Activated CD8-positive, alpha-beta memory T cell treated with anti-CD3 and anti-CD28 coated beads for 24 hours (primary cell): ENCODE measurements around the gene RPL38.

Source experiments
- DNase-seq: peaks from one replicate; pipeline ENCODE4 v3.0.0-alpha.2; 2020

Gene RPL38

GRCh38 chr17:74252211-74252610, 48.7 kb downstream of the RPL38 start:
- no peak for DNase-seq

DNA sequence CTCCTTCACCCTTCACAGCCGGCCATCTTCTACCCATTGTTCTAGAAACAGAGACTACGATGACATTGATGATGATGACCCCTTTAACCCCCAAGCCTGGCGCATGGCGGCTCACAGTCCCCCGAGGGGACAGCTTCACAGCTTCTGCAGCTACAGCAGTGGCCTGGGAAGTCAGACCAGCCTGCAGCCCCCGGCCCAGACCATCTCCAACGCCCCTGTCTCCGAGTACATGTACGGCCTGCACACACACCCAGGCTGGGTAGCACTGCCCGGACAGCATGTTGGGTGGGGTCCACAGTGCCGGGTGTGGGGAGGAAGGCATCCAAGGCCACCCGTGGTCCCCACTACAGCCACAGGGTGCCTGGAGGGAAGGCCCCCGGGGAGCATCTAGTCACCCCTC, 49.6 kb downstream of the RPL38 start:
- DNase-seq, result no peak

- DNase-seq, result no peak
Measured at GRCh38 chr17:74257311-74257710, 53.8 kb downstream of the RPL38 start.

DNA sequence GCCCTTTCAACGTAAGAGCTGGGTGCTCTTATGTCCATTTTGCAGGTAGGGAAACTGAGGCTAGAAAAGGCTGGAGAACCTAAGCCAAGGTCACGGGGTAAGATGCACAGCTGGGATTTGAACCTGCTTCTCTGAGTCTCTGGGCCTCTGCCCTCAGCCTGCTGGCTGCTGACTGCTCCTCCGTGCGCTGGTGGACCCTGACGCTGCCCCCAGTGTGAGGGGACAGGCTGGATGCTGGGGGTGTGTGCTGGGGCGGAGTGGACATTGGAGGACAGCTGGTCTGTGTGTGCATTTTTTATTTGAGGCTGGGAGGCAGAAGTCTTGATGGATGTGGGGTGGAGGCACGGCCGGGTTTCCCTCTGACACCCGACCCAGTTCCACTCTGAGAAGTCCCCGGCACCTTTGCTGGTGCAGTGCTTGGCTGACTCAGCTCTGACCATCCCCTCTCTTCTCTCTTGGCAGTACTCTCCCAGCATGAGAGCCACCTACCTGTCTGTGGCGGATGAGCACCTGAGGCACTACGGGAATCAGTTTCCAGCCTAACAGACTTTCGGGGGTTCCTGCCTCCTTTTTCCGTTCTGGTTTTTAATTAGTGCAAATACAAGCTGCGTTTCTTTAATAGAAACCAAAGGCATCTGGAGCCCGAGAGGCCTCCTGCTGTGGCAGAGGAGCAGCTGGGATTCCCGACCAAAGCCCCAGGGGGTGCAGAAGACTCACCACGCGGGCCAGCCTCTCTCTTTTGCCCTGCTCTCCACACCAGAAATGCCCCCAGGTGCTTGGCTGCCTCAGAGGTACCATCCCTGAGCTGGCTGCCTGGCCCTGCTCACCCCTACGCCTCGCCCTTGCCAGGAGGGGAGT, 56.4 kb downstream of the RPL38 start:
- DNase-seq, result no peak
